Measurements from ENCODE around the gene GTPBP3.

GTPBP3 gene

DNA sequence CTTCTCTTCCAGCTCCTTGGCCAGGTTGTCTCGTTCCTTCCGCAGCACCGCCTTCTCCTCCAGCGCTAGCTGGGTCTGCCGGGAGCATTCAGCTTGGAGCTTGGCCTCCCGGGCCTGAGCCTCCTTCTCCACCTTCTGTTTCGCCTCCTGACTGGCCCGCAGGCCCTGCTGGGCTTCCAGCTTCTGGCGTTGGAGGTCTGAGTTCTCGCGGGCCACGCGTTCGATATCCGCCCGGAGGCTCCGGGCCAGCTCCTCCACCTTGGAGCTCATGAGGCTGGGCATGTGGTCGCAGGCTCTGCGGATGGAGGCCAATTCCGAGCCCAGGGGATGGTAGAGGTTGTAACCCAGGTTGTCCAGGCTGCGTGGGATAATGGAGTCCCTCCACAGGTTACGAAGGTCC, 28.0 kb downstream of the GTPBP3 start:
- TF ChIP-seq, protein P1, sequence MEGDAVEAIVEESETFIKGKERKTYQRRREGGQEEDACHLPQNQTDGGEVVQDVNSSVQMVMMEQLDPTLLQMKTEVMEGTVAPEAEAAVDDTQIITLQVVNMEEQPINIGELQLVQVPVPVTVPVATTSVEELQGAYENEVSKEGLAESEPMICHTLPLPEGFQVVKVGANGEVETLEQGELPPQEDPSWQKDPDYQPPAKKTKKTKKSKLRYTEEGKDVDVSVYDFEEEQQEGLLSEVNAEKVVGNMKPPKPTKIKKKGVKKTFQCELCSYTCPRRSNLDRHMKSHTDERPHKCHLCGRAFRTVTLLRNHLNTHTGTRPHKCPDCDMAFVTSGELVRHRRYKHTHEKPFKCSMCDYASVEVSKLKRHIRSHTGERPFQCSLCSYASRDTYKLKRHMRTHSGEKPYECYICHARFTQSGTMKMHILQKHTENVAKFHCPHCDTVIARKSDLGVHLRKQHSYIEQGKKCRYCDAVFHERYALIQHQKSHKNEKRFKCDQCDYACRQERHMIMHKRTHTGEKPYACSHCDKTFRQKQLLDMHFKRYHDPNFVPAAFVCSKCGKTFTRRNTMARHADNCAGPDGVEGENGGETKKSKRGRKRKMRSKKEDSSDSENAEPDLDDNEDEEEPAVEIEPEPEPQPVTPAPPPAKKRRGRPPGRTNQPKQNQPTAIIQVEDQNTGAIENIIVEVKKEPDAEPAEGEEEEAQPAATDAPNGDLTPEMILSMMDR (IDR thresholded peaks at IDR 0.05; ENCODE audit: control insufficient read depth, insufficient read depth, low read depth, low read length, missing control alignments) = no peak

DNA sequence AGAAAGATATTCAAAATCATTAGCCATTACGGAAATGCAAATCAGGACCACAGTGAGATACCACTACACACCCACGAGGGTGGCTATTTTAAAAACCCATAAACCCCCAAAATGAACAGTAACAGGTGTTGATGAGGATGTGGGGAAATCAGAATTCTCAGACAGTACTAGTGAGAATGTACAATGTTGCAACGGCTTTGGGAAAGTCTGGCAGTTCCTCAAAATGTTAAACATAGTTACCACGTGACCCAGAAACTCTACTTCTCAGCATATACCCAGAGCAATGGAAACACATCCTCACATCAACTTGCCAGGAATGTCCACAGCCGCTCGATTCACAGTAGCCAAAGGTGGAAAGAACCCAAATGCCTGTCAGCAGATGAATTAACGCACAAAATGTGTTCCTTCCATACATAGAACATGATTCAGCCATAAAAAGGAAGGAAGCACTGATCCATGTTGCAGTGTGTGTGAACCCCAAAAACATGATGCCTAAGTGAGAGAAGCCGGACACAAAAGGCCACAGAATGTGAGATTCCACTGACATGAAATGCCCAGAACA, 32.8 kb downstream of the GTPBP3 start:
- DNase-seq (ENCODE audit: low read depth) = no peak
- no peak overlapping the region for H3K4me3 ChIP-seq (ENCODE audit: control insufficient read depth, low read depth, low read length)
- TF ChIP-seq, protein P1 (IDR thresholded peaks at IDR 0.05; ENCODE audit: control insufficient read depth, insufficient read depth, low read depth, low read length, missing control alignments) = no peak

More for the DNA sequence above, 28.0 kb downstream of the GTPBP3 start:
- H3K4me3 ChIP-seq (ENCODE audit: control insufficient read depth, low read depth, low read length) = no peak overlapping the region
- DNase-seq (ENCODE audit: low read depth) = no peak

DNA sequence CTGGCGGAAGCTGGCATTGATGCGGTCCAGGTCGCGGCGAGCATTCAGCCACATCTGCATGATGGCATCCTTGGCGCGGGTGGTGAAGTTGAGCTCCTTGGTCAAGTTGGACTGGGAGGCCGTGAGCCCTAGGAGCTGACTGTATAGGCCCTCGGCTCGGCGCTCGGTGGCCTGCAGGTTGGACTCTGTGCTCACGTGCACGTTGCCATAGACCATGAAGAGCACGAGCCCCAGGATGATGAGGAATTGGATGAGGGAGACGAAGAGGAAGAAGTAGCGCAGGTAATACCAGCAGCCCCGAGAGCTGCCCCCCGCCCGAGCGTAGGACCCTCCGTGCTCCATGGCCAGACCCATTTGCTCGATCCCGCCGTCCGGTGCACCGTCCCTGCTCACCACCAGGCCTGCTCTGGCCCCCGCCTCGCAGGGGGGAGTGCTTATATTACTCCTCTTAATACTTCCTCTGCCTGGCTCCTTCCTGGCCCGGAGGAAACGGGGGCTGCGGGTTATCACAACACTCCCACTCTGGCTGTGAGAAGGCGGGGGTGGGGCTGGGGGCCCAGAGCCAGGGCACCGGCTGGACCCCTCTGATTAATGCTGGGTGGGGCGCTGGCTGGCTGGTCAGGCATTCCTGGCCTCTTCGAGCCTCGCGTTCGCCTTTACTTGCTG, 39.7 kb downstream of the GTPBP3 start, which contains the start of gene PLVAP:
PLVAP (minus strand) TSS at position 408 of the 666 bp plus-strand sequence; CDS start at position 354, 54 bp downstream.
- no peak for DNase-seq (ENCODE audit: low read depth)
- TF ChIP-seq, protein P1 (IDR thresholded peaks at IDR 0.05; ENCODE audit: control insufficient read depth, insufficient read depth, low read depth, low read length, missing control alignments) = no peak
- no peak within 1 kb of the TSS for H3K4me3 ChIP-seq (ENCODE audit: control insufficient read depth, low read depth, low read length)

DNA sequence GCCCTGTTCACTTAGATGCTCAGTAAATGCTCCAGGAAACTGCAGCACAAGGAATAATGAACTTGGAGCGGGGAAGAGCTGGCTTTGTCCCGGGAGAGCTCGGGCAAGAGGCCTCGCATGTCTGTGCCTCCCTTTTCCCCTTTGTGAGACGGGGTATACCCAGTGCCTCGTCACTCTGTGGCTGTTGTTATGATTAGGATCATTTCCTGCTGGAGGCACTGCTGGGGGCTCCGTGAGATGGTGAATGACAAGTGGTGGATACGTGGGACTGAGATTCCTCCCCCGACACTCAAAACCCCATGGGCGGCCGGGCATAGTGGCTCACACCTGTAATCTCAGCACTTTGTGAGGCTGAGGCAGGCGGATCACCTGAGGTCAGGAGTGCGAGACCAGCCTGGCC, 40.9 kb downstream of the GTPBP3 start:
- H3K4me3 ChIP-seq (ENCODE audit: control insufficient read depth, low read depth, low read length) = no peak overlapping the region
- DNase-seq (ENCODE audit: low read depth) = no peak
- TF ChIP-seq, protein P1 (IDR thresholded peaks at IDR 0.05; ENCODE audit: control insufficient read depth, insufficient read depth, low read depth, low read length, missing control alignments) = no peak

DNA sequence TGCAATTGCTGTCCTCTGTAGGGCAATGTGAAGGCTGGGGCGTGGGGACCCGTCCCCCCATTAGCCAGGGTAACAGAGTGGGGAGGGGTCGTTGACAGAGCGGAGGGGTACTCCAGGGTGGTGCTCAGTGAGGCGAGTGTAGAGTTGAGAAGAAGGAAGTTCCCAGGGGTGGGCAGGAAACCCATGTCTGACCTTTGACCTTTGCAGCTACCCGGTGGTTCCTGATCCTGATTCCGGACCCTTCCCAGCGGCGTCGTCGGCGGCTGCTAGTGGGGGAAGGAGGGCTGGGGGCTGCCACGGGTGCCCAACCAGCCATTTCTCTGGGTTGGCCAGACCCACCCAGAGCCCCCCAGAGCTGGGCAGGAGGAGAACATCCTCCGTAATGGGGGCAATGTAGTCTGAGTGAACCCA, 41.9 kb downstream of the GTPBP3 start:
- no peak for DNase-seq (ENCODE audit: low read depth)
- H3K4me3 ChIP-seq (ENCODE audit: control insufficient read depth, low read depth, low read length) = no peak overlapping the region
- TF ChIP-seq, protein P1 (IDR thresholded peaks at IDR 0.05; ENCODE audit: control insufficient read depth, insufficient read depth, low read depth, low read length, missing control alignments) = no peak

DNA sequence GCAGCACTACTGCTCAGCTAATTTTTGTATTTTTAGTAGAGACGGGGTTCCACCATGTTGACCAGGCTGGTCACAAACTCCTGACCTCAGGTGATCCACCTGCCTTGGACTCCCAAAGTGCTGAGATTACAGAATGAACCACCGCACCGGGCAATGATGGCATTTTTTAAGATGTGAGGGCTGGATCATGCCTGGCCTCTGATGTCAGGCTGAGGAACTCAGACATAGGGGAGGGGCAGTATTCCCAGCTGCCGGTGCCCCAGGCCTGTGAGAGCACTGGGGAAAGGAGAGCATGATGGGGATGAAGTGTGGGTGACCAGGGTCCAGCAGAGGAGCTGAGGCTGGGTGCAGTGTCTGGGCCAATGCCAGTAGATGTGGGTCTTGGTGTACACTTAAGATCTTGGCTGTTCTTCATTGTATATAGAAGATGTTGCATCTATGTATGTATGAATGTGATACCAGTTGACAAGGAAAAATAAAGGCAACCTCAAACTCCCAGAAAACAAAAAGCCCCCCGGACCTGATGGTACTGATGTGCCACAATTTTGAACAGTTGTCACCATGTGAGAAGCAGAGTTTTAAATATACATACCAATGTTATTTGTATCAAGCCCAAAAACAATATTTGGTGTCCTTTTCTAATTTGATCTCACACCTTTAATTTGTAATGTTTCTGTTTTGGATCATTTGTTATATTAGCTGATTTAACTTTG, 43.2 kb downstream of the GTPBP3 start:
- no peak for DNase-seq (ENCODE audit: low read depth)
- TF ChIP-seq, protein P1 (IDR thresholded peaks at IDR 0.05; ENCODE audit: control insufficient read depth, insufficient read depth, low read depth, low read length, missing control alignments) = no peak
- no peak overlapping the region for H3K4me3 ChIP-seq (ENCODE audit: control insufficient read depth, low read depth, low read length)

Measured in AG09309 (cell line).